ENCODE data around the gene PIEZO2.

Gene PIEZO2

DNA sequence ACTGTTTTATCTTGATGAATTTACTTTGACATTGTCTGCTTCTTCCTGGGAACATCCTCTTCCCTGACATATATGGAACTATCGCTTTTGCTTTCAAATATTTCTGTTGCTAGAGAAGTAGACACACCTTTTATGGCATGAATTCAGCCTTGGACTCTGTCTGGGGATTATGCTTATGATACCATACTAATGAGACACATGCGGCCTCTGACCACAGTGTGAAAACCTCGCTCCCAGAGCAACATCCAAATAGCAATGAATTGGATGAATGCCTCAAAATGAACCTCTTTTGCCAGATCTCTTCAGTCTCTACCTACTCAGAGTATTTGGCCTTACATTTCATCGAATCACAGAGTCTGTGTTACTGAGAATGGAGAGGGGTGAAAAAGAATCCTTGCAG lies 70.9 kb downstream of the PIEZO2 start:
- no peaks in the 10 kb centered on the region for H3K9me3 ChIP-seq (ENCODE audit: insufficient read depth, low read length)
- H3K9ac ChIP-seq (ENCODE audit: low read length) = no peak overlapping the region
- TF ChIP-seq, protein P1, sequence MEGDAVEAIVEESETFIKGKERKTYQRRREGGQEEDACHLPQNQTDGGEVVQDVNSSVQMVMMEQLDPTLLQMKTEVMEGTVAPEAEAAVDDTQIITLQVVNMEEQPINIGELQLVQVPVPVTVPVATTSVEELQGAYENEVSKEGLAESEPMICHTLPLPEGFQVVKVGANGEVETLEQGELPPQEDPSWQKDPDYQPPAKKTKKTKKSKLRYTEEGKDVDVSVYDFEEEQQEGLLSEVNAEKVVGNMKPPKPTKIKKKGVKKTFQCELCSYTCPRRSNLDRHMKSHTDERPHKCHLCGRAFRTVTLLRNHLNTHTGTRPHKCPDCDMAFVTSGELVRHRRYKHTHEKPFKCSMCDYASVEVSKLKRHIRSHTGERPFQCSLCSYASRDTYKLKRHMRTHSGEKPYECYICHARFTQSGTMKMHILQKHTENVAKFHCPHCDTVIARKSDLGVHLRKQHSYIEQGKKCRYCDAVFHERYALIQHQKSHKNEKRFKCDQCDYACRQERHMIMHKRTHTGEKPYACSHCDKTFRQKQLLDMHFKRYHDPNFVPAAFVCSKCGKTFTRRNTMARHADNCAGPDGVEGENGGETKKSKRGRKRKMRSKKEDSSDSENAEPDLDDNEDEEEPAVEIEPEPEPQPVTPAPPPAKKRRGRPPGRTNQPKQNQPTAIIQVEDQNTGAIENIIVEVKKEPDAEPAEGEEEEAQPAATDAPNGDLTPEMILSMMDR (IDR thresholded peaks at IDR 0.05; ENCODE audit: insufficient read depth, low read length, poor library complexity, severe bottlenecking) = no peak
- no peak for TF ChIP-seq EZH2phosphoT487 (conservative IDR thresholded peaks at IDR 0.05; ENCODE audit: low read length)
- no peaks in the 10 kb centered on the region for H3K79me2 ChIP-seq (ENCODE audit: insufficient read depth, low read length)
- H3K27me3 ChIP-seq (ENCODE audit: low read length) = no peaks in the 10 kb centered on the region
- no peak overlapping the region for H3K4me2 ChIP-seq (ENCODE audit: low read depth, low read length, poor library complexity, severe bottlenecking)
- no peaks in the 10 kb centered on the region for H3F3A ChIP-seq (ENCODE audit: insufficient read depth)
- no peak overlapping the region for H3K27ac ChIP-seq (ENCODE audit: low read depth, low read length)
- H3K4me3 ChIP-seq (ENCODE audit: insufficient read depth, low read length, poor library complexity, severe bottlenecking) = no peak overlapping the region
- no peak overlapping the region for H2AFZ ChIP-seq (ENCODE audit: low read depth, low read length, severe bottlenecking)
- H3K36me3 ChIP-seq (ENCODE audit: low read length) = no peaks in the 10 kb centered on the region
- no peaks in the 10 kb centered on the region for H4K20me1 ChIP-seq (ENCODE audit: low read depth, low read length)
- no peaks in the 10 kb centered on the region for H3K9me2 ChIP-seq (replicated peaks; ENCODE audit: insufficient read depth, low read length)

DNA sequence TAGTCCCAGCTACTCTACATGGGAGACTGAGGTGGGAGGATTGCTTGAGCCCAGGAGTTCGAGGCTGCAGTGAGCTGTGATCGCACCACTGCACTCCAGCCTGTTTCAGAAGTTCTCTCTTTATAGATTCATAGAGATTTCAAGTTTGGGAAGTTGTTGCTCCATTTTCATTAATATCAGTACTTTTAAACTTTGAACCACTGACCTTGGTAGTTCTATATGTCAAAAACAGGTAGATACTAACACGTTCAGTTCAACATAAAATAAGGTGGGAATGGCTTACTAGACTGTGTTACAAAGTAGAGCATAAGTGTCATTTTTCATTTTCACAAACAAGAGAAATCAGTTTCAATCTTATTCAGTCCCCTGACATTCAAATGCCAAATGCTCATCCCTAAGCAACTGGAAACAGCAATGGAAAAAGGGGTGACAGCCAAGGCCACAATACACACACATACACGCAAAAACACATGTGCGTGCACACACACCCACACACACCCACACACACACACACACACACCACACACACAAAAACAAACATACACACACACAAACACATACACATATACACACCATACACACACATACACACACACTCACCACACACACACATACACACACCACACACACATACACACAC lies 71.7 kb downstream of the PIEZO2 start:
- Histone ChIP-seq H3K4me3 (ENCODE audit: insufficient read depth, low read length, poor library complexity, severe bottlenecking) (no peak overlapping the region), H3K27me3 (ENCODE audit: low read length) (no peaks in the 10 kb centered on the region), H3F3A (ENCODE audit: insufficient read depth) (no peaks in the 10 kb centered on the region), H3K27ac (ENCODE audit: low read depth, low read length) (no peak overlapping the region), H3K9ac (ENCODE audit: low read length) (no peak overlapping the region), H3K79me2 (ENCODE audit: insufficient read depth, low read length) (no peaks in the 10 kb centered on the region), H3K9me3 (ENCODE audit: insufficient read depth, low read length) (no peaks in the 10 kb centered on the region), H3K4me2 (ENCODE audit: low read depth, low read length, poor library complexity, severe bottlenecking) (no peak overlapping the region), H2AFZ (ENCODE audit: low read depth, low read length, severe bottlenecking) (no peak overlapping the region), H4K20me1 (ENCODE audit: low read depth, low read length) (no peaks in the 10 kb centered on the region), H3K36me3 (ENCODE audit: low read length) (no peaks in the 10 kb centered on the region), H3K9me2 (replicated peaks; ENCODE audit: insufficient read depth, low read length) (no peaks in the 10 kb centered on the region)
- TF ChIP-seq, protein P1 (IDR thresholded peaks at IDR 0.05; ENCODE audit: insufficient read depth, low read length, poor library complexity, severe bottlenecking) = no peak
- no peak for TF ChIP-seq EZH2phosphoT487 (conservative IDR thresholded peaks at IDR 0.05; ENCODE audit: low read length)

- no peak overlapping the region for H2AFZ ChIP-seq (ENCODE audit: low read depth, low read length, severe bottlenecking)
- TF ChIP-seq, protein P1 (IDR thresholded peaks at IDR 0.05; ENCODE audit: insufficient read depth, low read length, poor library complexity, severe bottlenecking) = no peak
- TF ChIP-seq EZH2phosphoT487 (conservative IDR thresholded peaks at IDR 0.05; ENCODE audit: low read length) = no peak
- H3K79me2 ChIP-seq (ENCODE audit: insufficient read depth, low read length) = no peaks in the 10 kb centered on the region
- no peak overlapping the region for H3K4me2 ChIP-seq (ENCODE audit: low read depth, low read length, poor library complexity, severe bottlenecking)
- no peaks in the 10 kb centered on the region for H4K20me1 ChIP-seq (ENCODE audit: low read depth, low read length)
- H3F3A ChIP-seq (ENCODE audit: insufficient read depth) = no peaks in the 10 kb centered on the region
- no peaks in the 10 kb centered on the region for H3K9me2 ChIP-seq (replicated peaks; ENCODE audit: insufficient read depth, low read length)
- H3K9ac ChIP-seq (ENCODE audit: low read length) = no peak overlapping the region
- no peaks in the 10 kb centered on the region for H3K36me3 ChIP-seq (ENCODE audit: low read length)
- H3K4me3 ChIP-seq (ENCODE audit: insufficient read depth, low read length, poor library complexity, severe bottlenecking) = no peak overlapping the region
- H3K27ac ChIP-seq (ENCODE audit: low read depth, low read length) = no peak overlapping the region
- H3K9me3 ChIP-seq (ENCODE audit: insufficient read depth, low read length) = no peaks in the 10 kb centered on the region
- H3K27me3 ChIP-seq (ENCODE audit: low read length) = no peaks in the 10 kb centered on the region
Observed at GRCh38 chr18:11074889-11075288, 74.5 kb downstream of the PIEZO2 start.

All from SU-DHL-6 (cell line).